HepG2 (cell line): ENCODE data around the gene SRC. TPM values are rescaled to one million over a fixed set of nuclear protein-coding genes. Genes with fewer than 3 reads are reported as not detected.

ENCODE experiments used
- AGO1 ChIP-seq: fragments of 200-400 bp; formaldehyde crosslinking; IDR thresholded peaks from 2 replicates; pipeline ENCODE4 v1.6.1; 2017; ENCODE audit warnings: mild to moderate bottlenecking, low read depth, low read length, moderate library complexity; ENCODE audit not compliant: poor library complexity, severe bottlenecking
- BCL6 ChIP-seq: IDR thresholded peaks from 2 replicates; pipeline ENCODE4 v1.6.1; 2016; ENCODE audit warnings: missing genetic modification reagents, missing compliant biosample characterization
- CAMTA2 ChIP-seq: sonication (generic); formaldehyde crosslinking; IDR thresholded peaks from 2 replicates; pipeline ENCODE4 v1.4.0; 2020; ENCODE audit warnings: mild to moderate bottlenecking, missing genetic modification reagents, borderline replicate concordance
- CTCF ChIP-seq: sonication (generic); formaldehyde crosslinking; IDR thresholded peaks from 2 replicates; pipeline ENCODE4 v1.5.0; 2020; ENCODE audit warnings: mild to moderate bottlenecking, missing genetic modification reagents, moderate library complexity
- FOXA1 ChIP-seq, 2 experiments: fragments of 450-650 bp in 1 of 2; sonication (generic) in 1 of 2; formaldehyde crosslinking in 1 of 2; IDR thresholded peaks; 2 replicates each; pipeline versions ENCODE4 v1.4.0 to v1.6.1; 2016 to 2020; ENCODE audit warnings: missing genetic modification reagents in 1 of 2
- HDAC1 ChIP-seq: sonication (generic); formaldehyde crosslinking; IDR thresholded peaks from 2 replicates; pipeline ENCODE4 v1.5.1; 2020; ENCODE audit warnings: mild to moderate bottlenecking, missing genetic modification reagents
- HNF4G ChIP-seq, 2 experiments: sonication (generic) in 1 of 2; formaldehyde crosslinking in 1 of 2; IDR thresholded peaks; 2 replicates each; pipeline versions ENCODE4 v1.4.0 to v1.6.1; 2011 to 2020; ENCODE audit warnings: borderline replicate concordance in 2 of 2, low read depth in 2 of 2, mild to moderate bottlenecking in 2 of 2, low read length in 1 of 2, missing genetic modification reagents in 1 of 2, moderate library complexity in 1 of 2
- HNRNPUL1 ChIP-seq: fragments of 200-400 bp; formaldehyde crosslinking; IDR thresholded peaks from 2 replicates; pipeline ENCODE4 v1.6.1; 2017; ENCODE audit warnings: low read depth, mild to moderate bottlenecking, low read length, moderate library complexity
- MAFK ChIP-seq, 2 experiments: IDR thresholded peaks in 1 of 2; conservative IDR thresholded peaks in 1 of 2; 2 replicates each; pipeline ENCODE4 v1.6.1; 2011; ENCODE audit warnings: improper control_type of control experiment in 2 of 2, low read length in 2 of 2
- MXI1 ChIP-seq: IDR thresholded peaks from 3 replicates; pipeline ENCODE4 v1.6.1; 2012; ENCODE audit warnings: low read depth, low read length, inconsistent platforms, borderline replicate concordance
- NONO ChIP-seq, 2 experiments: fragments of 450-650 bp in 1 of 2; sonication (generic) in 1 of 2; formaldehyde crosslinking in 1 of 2; IDR thresholded peaks in 1 of 2; conservative IDR thresholded peaks in 1 of 2; 2 replicates each; pipeline versions ENCODE4 v1.6.1 to v1.8.0; 2017 to 2022; ENCODE audit warnings: mild to moderate bottlenecking in 1 of 2, missing genetic modification reagents in 1 of 2, moderate library complexity in 1 of 2
- PAF1 ChIP-seq: IDR thresholded peaks from 2 replicates; pipeline ENCODE4 v1.6.1; 2016; ENCODE audit warnings: missing genetic modification reagents, missing compliant biosample characterization
- POLR2A ChIP-seq, 2 experiments: IDR thresholded peaks; 2 replicates each; pipeline ENCODE4 v1.6.1; 2011; ENCODE audit warnings: low read depth in 2 of 2, low read length in 2 of 2, mild to moderate bottlenecking in 1 of 2, moderate library complexity in 1 of 2; ENCODE audit not compliant: insufficient read depth in 1 of 2
- RBM39 ChIP-seq: fragments of 200-400 bp; formaldehyde crosslinking; IDR thresholded peaks from one replicate; pipeline ENCODE4 v1.6.1; 2018; ENCODE audit warnings: antibody characterized with exemption, mild to moderate bottlenecking, low read depth, low read length; ENCODE audit not compliant: poor library complexity, severe bottlenecking
- RNF2 ChIP-seq: fragments of 450-650 bp; conservative IDR thresholded peaks from 2 replicates; pipeline ENCODE4 v1.6.1; 2016; ENCODE audit warnings: low read depth
- SATB2 ChIP-seq: sonication (generic); formaldehyde crosslinking; IDR thresholded peaks from 2 replicates; pipeline ENCODE4 v1.5.0; 2020; ENCODE audit warnings: missing genetic modification reagents
- TEF ChIP-seq: sonication (generic); formaldehyde crosslinking; IDR thresholded peaks from 2 replicates; pipeline ENCODE4 v1.5.0; 2020; ENCODE audit warnings: missing genetic modification reagents
- XRCC5 ChIP-seq: fragments of 200-400 bp; formaldehyde crosslinking; optimal IDR thresholded peaks from 2 replicates; pipeline ENCODE3; 2017; ENCODE audit warnings: mild to moderate bottlenecking, low read length
- ZKSCAN5 ChIP-seq: sonication (generic); formaldehyde crosslinking; IDR thresholded peaks from 2 replicates; pipeline ENCODE4 v1.5.1; 2020; ENCODE audit warnings: mild to moderate bottlenecking, missing genetic modification reagents
- ZNF230 ChIP-seq: sonication (generic); formaldehyde crosslinking; IDR thresholded peaks from 2 replicates; pipeline ENCODE4 v1.4.0; 2020; ENCODE audit warnings: mild to moderate bottlenecking, missing genetic modification reagents
- ZNF546 ChIP-seq: sonication (generic); formaldehyde crosslinking; conservative IDR thresholded peaks from 2 replicates; pipeline ENCODE4 v1.8.1; 2023; ENCODE audit warnings: mild to moderate bottlenecking, missing genetic modification reagents
- ZNF550 ChIP-seq: sonication (generic); formaldehyde crosslinking; IDR thresholded peaks from 2 replicates; pipeline ENCODE4 v1.4.0; 2020; ENCODE audit warnings: mild to moderate bottlenecking, missing genetic modification reagents, borderline replicate concordance
- ZNF710 ChIP-seq: sonication (generic); formaldehyde crosslinking; IDR thresholded peaks from 2 replicates; pipeline ENCODE4 v1.5.0; 2020; ENCODE audit warnings: mild to moderate bottlenecking, missing genetic modification reagents, borderline replicate concordance
- ZNF816 ChIP-seq: sonication (generic); formaldehyde crosslinking; IDR thresholded peaks from 2 replicates; pipeline ENCODE4 v1.8.0; 2022; ENCODE audit warnings: missing genetic modification reagents, mild to moderate bottlenecking, borderline replicate concordance
- polyA plus RNA-seq, 8 experiments: library from polyadenylated mRNA; depleted of rRNA in 3 of 8; stranded (reverse) in 7 of 8; unstranded in 1 of 8; fragments of >200 nt; fragmentation: Illumina TruSeq in 4 of 8; extraction: Trizol in 4 of 8; gene quantifications; 2 replicates each; pipeline versions ENCODE4 v1.2.1 to v1.2.3, GENCODE V29; 2011 to 2016; ENCODE audit warnings: low read depth in 4 of 8, missing spikeins in 1 of 8, mixed read lengths in 1 of 8; ENCODE audit not compliant: insufficient read depth in 1 of 8
- total RNA-seq, 5 experiments: library from RNA; depleted of rRNA; stranded (reverse); fragments of >200 nt; fragmentation: Illumina TruSeq; extraction: Trizol; gene quantifications; 2 replicates each; pipeline ENCODE4 v1.2.3, GENCODE V29; 2016; ENCODE audit warnings: low read depth in 1 of 5

Gene SRC
- total and polyA plus RNA-seq, 2 of the 13 experiments (the other 11 are each of a cell fraction or from before 2014, with no cell fraction given): 54.7 to 192 TPM

- TF ChIP-seq CTCF (peak; percentile 82), FOXA1 (IDR thresholded peaks at IDR 0.05) (no peak), FOXA1 (CRISPR knock-in tag; IDR thresholded peaks at IDR 0.05) (peak; percentile 66), RBM39 (no peak), ZNF230 (CRISPR knock-in tag) (no peak; the same call in 1 of the 2 replicates), XRCC5 (peak; percentile 95), TEF (CRISPR knock-in tag) (no peak), ZNF816 (CRISPR knock-in tag) (no peak), MAFK (conservative IDR thresholded peaks at IDR 0.05 in 1 of 2, IDR thresholded peaks at IDR 0.05 in 1 of 2; ENCODE audit: low read length in 2 of 2) (0 out of 4 replicates have a peak, but pooled peaks of 1 of the 2 experiments have one; percentile 1), SATB2 (CRISPR knock-in tag) (no peak), ZNF710 (CRISPR knock-in tag) (no peak; the same call in 1 of the 2 replicates), RNF2 (0 out of 2 replicates have a peak, but pooled peaks have one; percentile 26), AGO1 (no peak), CAMTA2 (no peak), ZKSCAN5 (no peak), ZNF550 (CRISPR knock-in tag) (no peak), HNF4G (IDR thresholded peaks at IDR 0.05; ENCODE audit: borderline replicate concordance, low read depth, low read length) (peak; percentile 95), HNF4G (CRISPR knock-in tag; IDR thresholded peaks at IDR 0.05; ENCODE audit: borderline replicate concordance, low read depth) (peak; percentile 87), HDAC1 (CRISPR knock-in tag) (peak; percentile 72; the same call in 1 of the 2 replicates), BCL6 (CRISPR knock-in tag) (peak; percentile 83), HNRNPUL1 (no peak), PAF1 (CRISPR knock-in tag) (no peak), POLR2A (IDR thresholded peaks at IDR 0.05; ENCODE audit: insufficient read depth in 1 of 2, low read depth in 2 of 2, low read length in 2 of 2) (0 out of 4 replicates have a peak, but pooled peaks of 1 of the 2 experiments have one; percentile 9), MXI1 (peak; percentile 75; the same call in 1 of the 3 replicates), NONO (IDR thresholded peaks at IDR 0.05) (no peak), NONO (CRISPR knock-in tag; conservative IDR thresholded peaks at IDR 0.05) (peak; percentile 7; the same call in 1 of the 2 replicates), ZNF546 (CRISPR knock-in tag) (no peak)
Measured at GRCh38 chr20:37398750-37399621, 53.0 kb downstream of the SRC start (continued).
